HG02571 (cell line): Measurements from ENCODE around the gene KCNK2.

Experiments used
- ATAC-seq: cut with Tn5 transposase; IDR thresholded peaks from one replicate; pipeline ENCODE4 v1.9.1; 2021; ENCODE audit warnings: mild to moderate bottlenecking, moderate library complexity; ENCODE audit not compliant: unreplicated experiment

The KCNK2 gene

GRCh38 chr1:215094381-215094780 is 11.8 kb downstream of the KCNK2 start:
- ATAC-seq: no peak

- no peak for ATAC-seq
These were observed 13.0 kb downstream of the KCNK2 start for GRCh38 chr1:215095524-215095923.

GRCh38 chr1:215101511-215101910 is 19.0 kb downstream of the KCNK2 start:
- no peak for ATAC-seq

- no peak for ATAC-seq
These were observed 21.7 kb downstream of the KCNK2 start for GRCh38 chr1:215104283-215104682.

- no peak for ATAC-seq
These were observed 23.5 kb downstream of the KCNK2 start for GRCh38 chr1:215106067-215106466.

GRCh38 chr1:215109171-215109570 is 26.6 kb downstream of the KCNK2 start:
- no peak for ATAC-seq

- ATAC-seq: no peak
These were observed 29.4 kb downstream of the KCNK2 start for GRCh38 chr1:215111916-215112315.

- ATAC-seq: no peak
These were observed 31.2 kb downstream of the KCNK2 start for GRCh38 chr1:215113776-215114153.

GRCh38 chr1:215114154-215114933 is 31.8 kb downstream of the KCNK2 start:
- ATAC-seq: no peak

- ATAC-seq: no peak
These were observed 33.2 kb downstream of the KCNK2 start for GRCh38 chr1:215115760-215116159.

- no peak for ATAC-seq
These were observed 35.5 kb downstream of the KCNK2 start for GRCh38 chr1:215118081-215118480.

GRCh38 chr1:215119056-215119455 is 36.5 kb downstream of the KCNK2 start:
- ATAC-seq: no peak

GRCh38 chr1:215119719-215120365 is 37.3 kb downstream of the KCNK2 start:
- no peak for ATAC-seq

- no peak for ATAC-seq
These were observed 46.0 kb downstream of the KCNK2 start for GRCh38 chr1:215128504-215128903.

- ATAC-seq: no peak
These were observed 48.8 kb downstream of the KCNK2 start for GRCh38 chr1:215131291-215131690.

- no peak for ATAC-seq
These were observed 49.6 kb downstream of the KCNK2 start for GRCh38 chr1:215132156-215132555.

GRCh38 chr1:215133532-215133931 is 51.0 kb downstream of the KCNK2 start:
- no peak for ATAC-seq

GRCh38 chr1:215137985-215138384 is 55.4 kb downstream of the KCNK2 start:
- no peak for ATAC-seq

- ATAC-seq: no peak
These were observed 57.6 kb downstream of the KCNK2 start for GRCh38 chr1:215140135-215140534.

- ATAC-seq: no peak
These were observed 58.9 kb downstream of the KCNK2 start for GRCh38 chr1:215141460-215141859.

- no peak for ATAC-seq
These were observed 61.0 kb downstream of the KCNK2 start for GRCh38 chr1:215143497-215143896.

- ATAC-seq: no peak
These were observed 63.9 kb downstream of the KCNK2 start for GRCh38 chr1:215146240-215146975.
